CD4-positive, alpha-beta T cell treated with Interleukin-4 for 4 hours (primary cell): ENCODE results near the gene DNAAF8.

Source experiments
- DNase-seq: peaks from one replicate; pipeline ENCODE4 v3.0.0-alpha.2; 2020

Gene DNAAF8

DNA sequence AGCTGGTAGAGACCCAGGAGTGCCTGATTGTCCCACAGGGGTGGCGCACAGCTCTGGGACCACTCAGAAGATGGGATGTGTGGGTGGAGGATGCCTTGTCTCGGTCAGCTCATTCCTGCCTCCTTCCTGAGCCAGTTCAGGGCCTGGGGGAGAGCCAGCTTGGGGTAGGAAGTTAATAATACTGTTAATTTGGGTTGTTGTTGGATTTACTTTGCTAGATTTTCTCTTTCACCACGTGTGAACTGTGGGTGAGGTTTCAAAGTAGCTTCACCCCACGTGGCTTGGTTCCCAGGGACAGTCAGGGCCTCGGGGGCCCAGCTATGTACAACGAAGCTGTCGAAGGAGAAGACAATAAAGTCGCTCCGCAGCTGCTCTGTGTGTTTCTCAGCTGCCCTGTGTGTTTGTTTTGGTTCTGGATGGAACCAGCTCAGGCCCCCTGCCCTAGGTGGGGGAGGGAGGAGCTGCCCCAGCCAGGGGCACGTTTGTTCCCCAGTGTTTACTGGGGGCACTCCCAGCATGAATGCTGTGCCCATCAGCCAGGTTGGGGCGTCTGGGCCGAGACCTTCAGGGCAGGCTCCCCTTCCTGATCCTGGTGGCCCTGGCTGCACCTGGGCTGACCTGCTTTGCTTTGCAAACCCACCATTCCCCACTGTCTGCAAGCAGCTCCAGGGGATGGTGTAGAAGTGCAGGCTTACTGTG is 38.7 kb upstream of the DNAAF8 start:
- DNase-seq, result no peak

DNA sequence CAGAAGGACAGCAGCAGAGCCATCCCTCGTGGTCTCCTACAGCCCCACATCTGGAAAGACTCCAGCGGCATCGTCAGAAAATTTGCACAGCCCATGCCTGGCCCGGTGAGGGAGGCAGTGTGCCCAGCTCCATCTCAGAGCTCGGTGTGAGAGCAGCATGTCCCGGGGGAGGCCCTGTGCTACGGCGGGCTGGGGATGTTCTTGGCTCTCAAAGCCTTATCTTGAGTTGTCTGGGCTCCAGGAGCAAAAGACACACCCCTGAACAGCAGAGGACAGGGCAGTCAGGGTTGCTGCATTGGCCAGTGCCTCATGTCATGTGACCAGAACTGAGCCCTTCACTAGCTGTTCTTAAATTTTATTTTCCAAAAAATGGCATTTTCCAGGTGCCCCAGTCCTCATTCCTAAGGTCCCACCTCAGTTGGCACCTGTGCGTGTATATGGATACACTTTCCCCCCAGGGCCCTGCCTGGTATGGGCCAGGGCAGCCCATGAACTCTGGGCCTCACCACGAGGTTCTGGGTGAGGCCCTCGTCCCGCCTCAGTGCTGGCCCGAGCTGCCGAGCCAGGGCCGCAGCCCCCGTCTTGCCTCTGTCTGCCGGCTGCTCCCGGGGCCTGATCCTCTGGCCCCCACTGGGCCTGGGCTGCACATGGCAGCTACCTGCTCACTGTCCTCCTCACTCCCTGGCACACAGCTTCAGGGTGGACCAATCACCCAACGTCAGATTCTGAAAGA is 38.0 kb upstream of the DNAAF8 start:
- no peak for DNase-seq

DNA sequence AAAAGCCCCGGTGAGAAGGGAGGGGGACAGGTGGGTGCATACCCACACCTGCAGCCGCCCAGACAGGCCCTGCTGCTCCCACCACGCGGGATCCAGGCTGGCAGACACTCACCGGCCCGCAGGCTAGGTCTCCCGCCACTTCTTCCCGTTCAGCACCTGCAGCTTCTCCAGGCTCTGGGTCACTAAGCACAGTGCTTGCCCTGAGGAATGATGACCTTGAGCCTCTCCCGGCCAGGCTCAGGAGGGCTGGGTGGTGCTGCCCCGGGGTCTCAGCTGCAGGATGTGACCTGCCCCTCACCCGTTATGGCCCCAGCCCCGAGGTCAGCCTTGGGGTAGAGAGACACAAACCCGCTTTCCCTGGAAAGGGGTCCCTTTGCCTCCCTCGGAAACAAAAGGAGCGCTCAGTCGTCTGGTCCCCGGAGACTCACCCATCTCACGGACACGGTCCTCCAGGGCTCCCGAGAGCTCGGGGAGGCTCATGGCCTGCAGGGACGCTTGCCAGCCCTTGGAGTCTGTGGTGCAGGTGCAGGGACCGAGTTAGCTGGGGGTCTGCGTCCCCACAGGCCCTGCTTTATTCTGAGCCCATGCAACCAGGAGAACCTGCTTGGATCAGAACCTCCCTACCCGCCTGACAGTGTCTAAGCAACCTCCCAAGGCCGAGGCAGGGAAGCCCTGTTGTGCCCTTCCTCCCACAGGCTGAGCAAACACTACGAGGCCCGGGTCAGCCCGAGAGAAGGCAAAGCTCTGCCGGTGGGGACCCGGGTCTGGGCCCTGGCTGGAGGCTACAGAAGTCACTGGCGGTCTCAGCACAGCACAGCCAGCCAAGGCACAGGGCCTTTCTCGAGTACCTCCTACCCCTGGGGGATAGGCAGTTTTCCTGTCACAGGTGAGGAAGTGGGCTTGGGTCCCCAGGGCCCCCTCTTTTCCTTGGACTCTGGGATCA is 37.2 kb upstream of the DNAAF8 start:
- no peak for DNase-seq

DNA sequence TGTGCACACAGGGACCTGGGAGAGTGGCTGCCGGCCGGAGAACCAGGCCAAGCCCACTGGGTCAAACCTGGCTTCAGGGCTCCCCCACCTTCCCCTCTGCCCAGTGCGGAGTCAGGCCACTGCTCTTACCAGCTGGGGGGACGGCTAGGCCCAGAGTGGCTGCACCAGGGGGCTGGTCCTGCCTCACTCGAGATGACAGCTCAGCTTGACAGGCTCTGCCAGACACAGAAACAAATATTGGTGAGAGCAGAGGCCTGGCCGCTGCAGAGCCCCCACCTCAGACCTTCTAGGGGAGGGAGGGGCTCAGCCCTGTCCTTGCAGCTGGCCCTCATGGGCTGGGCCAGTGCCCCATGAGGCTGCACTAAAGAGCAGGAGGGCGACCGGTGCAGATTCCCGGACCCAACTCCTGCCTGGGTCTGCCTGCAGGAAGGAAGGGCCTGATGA is 36.5 kb upstream of the DNAAF8 start:
- no peak for DNase-seq

DNA sequence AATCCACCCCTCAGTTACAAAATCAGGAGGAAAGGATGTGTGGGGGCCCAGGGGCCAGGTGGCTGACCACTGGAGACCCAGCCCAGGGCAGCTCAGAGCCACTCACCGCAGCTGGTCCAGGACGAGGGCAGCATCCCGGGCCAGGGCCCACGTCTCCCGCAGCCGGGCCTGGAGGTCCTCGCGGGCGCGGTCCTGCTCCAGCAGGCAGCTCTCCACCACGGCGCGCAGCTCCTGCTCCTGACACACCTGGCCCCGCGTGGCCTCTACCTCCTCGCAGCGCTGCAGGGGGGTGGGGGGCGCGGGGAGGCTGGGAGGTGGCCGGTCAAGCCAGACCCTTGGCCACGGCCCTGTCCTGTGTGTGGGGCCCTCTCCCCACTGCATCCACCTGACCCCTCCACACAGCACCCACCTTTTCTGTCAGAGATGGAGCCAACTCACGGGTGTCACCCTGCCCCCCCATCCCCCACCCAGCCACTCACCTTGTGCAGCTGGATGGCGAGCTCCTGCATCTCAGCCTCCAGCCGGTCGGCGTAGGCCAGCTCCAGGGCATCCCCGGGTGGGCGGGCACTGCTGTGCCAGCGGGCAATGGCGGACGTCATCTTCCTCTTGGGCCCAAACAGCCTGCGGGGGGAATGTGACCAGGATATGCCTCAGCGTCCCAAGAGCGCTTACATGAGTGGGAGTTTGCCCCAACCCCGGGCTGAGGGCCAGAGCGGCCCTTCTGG is 35.9 kb upstream of the DNAAF8 start:
- no peak for DNase-seq

DNA sequence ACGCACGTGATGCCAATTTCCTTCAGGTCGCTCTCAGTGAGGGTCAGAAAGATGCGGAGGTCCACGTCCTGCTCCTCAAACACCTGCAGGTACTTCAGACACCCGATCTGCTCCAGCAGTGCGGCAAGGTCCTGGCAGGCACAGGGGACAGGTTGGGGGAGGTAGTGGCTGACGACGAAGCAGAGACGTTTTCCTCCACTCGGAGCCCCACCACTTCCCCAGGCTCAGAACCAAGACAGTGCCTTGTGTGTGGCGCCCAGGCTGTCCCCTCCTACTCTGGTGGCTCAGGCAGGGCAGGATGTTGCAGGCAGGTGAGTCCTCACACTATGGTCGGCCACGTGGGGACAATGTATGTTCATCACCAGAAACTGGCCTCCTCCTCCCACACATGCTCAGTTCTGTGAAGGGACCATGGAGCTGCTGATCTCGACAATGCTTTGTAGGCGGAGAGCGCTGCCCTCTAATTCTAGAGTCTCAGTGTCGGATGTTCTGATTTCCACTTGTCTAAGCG is 35.2 kb upstream of the DNAAF8 start:
- no peak for DNase-seq

DNA sequence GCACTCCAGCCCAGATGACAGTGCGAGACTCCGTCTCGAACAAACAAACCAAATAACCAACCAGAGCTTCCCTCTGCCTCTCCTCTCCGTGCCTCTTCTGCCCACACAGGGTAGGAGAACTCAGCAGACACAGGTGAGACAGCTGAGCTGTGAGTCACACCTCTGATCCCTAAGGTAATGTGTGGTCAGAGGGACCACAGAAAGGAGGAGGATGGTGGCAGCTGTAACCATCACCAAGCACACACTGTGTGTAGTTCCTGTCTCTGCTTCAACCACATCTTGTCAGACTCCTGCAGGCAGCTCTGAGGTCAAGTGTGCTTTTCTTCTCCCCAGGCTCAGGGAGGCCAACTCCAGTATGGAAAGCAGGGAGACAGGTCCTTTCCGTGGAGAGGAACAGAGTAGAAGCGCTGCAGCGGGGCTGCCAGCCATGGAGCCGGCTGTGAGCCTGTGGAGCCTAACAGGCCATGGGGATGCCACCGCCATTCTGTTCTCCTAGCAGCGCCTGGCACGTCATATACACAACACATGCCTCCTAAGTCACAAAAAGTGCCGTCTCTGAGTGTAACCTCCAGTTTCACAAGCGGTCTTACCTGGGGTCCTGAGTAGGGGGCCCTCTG is 33.8 kb upstream of the DNAAF8 start:
- peak; percentile 62 for DNase-seq

DNA sequence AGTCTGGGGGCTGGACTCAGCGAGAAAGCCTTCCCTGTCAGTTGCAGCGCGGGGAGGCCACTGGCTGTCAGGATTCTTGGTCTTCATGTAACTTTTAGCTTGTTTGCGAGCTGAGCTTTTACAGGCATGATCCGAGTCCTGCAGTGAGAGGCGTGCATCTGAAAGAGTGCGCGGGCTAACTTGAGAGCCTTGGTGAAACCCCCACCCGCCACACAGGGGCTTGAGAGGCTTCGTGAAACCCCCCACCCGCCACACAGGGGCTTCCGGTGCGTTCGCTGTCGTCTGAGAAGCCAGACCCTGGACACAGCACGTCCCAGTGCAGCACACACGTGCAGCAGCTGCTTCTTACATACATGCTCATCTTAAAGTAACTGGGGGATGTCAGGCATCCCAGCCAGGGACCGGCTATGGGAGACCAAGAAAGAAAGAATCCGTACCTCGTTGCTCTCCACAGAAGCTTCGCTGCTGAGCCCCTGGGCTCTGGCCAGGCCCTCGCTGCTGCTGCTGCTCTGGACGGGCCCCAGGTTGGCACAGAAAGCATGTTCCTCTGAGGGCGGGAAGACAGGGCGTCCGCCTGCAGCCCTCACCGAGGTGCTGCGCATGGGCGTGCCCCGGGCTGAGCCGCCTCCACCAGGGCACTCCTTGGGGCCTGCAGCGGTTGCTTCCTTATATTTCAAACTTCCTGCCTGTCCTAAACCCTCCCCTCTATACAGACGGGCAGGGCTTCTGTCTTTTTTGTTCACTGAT is 33.2 kb upstream of the DNAAF8 start:
- no peak for DNase-seq

DNA sequence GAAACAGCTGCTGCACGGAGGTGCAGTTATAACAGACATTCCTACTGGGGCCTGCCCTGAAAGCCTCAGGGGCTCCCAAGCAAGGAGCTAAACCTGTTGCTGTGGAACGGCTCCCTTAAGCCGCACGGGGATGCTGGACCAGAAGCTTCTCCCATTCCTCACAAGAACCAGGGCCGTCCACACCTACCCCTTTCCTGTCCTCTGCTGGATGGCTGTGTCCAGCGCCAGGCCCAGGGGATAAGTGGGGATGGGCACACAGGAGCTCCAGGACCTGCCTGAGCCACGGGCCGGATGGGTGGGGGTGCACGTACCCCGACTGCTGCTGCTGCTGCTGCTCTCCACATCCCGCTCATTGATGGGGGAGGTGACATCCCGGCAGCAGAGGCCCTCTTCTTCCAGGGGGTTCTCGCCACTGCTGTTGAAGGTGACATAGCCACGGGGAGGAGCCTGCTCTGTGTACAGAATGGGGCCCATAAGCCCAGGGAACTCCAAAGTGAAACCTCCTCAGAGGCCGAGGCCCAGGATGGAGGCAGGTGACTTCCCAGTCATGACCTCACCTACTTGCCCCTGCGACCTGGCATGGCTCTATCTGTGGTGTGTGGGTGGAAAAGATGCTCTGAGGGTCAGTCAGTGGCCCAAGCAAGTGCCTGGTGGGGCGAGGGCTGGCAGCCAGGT is 32.4 kb upstream of the DNAAF8 start:
- DNase-seq, result no peak

DNA sequence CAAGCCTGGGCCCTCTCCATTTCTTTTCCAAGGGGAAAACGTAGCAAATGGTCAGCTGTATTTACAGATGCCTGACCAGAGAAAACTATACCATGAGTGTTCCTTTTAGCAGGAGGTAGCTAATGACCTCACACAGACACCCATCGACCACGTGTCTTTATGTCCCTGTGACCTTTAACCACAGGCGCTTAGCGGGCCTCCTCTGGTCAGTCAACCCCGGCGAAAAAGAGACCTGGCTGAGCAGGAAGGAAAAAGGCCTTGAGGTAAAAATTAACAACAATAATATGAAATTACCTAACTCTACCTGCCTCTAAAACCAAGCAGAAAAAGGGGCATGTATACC is 31.9 kb upstream of the DNAAF8 start:
- DNase-seq, result no peak

DNA sequence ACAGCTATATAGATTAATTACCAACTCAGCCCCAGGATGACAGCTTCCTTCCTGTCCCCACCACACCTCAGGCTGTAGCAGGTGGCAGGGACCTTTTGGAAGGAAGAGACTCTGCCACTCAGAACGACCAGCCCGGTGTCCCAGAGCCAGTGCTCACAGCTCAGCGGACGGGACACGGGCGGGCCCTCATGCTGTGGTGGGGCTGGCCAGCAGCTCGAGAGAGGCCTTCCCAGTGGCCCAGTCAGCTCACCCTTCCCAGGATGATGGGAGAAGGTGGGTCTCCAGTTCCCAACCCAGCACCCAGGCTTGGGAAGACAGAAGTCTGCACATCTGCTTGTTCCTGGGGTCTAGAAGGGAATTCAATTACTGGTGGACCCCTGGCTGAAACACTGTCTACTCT is 30.4 kb upstream of the DNAAF8 start:
- DNase-seq, result no peak

DNA sequence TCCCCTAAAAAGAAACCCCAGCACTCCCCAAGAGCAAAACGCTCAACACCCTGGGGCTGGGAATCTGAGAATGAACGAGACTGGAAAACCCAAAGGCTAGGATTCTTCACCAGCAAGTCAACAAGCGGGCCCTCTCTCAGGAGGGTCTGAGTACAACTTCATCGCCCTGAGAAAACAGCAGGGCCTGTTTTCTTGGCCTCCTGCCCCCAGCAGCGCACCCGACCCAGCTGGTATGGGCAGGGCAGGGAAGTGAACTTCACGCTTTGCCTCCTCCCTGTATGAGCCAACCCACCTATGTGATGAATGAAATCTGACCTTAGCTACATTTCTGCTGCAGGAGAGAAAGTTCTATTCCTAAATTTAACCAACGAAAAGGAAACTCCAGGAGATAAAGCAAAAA is 29.8 kb upstream of the DNAAF8 start:
- DNase-seq, result no peak

DNA sequence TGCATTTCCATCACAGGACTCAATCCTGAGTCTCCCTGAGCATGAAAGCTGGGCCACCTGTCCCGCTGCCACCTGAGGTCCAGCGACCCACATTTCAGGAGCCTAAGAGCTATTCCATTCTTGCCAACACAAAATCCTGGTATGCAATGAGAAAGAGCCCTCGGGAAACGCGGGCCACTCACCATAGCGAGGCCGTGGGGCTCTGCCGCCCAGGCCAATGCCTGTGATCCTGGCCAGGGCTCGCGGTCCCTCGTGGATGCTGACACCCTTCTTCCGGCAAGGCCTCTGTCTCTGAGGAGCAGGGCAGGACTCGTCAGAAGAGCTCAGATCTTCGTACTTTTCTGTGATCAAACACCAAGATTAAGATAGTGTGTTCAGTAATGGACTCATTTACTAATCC is 29.4 kb upstream of the DNAAF8 start:
- DNase-seq, result no peak

DNA sequence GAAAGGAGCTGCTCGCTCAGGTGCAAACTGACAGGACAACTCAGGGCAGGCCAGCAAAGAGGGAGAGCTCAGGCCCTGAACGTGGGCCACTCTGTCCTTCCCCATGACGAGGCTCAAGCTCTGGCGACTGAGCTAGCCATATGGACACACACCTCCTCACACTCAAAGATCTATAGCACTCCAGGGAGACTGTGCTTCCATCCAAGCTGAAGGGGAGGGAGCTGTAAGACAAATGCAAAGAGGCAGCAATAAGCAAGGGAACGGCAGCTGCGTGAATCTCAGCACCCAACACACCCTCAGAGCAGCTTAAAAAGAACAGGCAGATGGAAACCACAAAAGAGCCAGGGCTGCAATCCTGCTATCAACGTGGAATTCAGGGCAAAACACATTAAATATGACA is 27.5 kb upstream of the DNAAF8 start:
- no peak for DNase-seq

DNA sequence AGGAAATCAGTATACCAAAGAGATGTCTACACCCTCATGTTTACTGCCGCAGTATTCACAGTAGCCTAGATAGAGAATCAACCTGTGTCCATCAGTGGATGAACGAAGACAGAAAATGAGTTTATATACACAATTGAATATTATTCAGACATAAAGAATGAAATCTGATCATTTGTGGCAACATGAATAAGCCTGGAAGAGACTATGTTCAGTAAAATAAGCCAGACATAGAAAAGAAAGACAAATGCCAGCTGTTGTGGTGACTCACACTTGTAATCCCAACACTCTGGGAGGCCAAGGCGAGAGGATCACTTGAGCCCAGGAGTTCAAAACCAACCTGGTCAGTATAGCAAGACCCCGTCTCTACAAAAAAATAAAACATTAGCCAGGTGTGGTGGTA is 24.9 kb upstream of the DNAAF8 start:
- no peak for DNase-seq

DNA sequence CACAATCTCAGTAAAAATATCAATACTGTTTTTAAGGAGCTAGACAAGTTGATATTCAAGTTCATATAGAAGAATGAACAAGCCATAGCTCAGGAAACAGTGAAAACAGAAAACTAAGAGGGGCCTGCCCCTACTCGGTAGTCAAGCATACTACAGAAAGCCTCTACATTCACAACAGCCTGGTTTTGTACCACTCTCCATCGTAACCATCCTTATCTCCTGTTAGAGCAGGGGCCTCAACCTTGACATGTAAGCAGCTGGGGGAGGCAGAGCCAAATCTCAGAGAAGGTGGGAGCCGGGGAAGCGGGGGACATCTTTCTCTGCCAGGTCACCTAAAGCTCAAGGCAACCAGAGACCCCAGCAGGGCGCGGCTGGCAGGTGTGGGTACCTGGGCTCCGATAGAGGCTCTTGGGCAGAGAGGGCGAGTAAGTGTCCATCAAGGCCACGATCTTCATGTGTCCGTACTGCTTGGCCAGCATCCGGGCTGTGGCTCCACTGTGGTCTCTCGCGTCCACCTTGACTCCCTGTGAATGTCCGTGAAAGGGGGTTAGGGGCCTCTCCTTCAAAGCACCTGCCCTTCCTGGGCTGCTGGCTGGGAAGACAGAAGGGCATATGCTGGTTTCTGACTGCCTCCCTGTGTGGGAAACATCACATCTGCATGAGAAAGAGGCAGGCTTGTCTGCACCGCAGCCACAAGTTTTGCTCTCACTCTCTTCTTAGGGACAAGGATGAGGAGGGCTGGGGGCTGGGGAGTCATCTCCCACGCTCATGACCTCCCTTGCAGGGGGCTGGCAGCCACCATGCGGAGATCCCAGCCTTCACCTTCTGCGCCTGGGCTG is 20.5 kb upstream of the DNAAF8 start:
- DNase-seq, result no peak

DNA sequence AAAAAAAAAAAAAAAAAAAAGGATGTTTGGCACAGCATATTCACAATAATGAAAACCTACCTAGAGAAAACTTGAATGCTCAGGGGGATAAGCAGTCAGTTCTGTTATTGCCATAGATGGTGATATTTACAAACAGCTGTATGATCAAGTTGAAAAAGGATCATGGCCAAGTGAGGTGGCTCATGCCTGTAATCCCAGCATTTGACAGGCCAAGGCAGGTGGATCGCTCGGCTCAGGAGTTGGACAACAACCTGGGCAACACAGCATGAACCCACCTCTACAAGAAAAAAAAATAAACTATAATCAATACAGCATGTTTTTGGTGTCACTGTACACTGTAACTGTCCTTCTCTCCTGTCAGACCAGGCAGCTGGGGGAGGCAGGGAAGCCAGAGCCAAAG is 19.3 kb upstream of the DNAAF8 start:
- DNase-seq, result no peak

DNA sequence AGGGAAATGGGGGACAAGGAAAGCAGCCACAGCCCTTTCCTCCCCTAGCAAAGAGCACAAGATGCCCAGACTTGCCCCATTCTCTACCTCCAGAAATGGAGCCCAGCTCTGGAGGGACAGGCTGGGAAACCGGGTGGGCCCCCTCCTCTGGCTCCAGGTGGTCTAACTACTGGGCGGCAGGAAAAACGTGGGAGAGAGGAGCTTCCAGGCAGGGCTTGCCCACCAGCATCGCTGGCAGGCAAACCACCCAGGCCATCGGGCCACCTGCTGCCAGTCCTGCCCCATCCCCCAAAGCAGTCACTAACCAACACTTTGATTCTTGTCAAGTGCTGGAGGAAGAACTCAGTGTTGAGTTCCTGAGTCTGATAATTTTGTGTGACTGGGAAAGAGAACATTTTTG is 15.9 kb upstream of the DNAAF8 start:
- DNase-seq, result no peak

DNA sequence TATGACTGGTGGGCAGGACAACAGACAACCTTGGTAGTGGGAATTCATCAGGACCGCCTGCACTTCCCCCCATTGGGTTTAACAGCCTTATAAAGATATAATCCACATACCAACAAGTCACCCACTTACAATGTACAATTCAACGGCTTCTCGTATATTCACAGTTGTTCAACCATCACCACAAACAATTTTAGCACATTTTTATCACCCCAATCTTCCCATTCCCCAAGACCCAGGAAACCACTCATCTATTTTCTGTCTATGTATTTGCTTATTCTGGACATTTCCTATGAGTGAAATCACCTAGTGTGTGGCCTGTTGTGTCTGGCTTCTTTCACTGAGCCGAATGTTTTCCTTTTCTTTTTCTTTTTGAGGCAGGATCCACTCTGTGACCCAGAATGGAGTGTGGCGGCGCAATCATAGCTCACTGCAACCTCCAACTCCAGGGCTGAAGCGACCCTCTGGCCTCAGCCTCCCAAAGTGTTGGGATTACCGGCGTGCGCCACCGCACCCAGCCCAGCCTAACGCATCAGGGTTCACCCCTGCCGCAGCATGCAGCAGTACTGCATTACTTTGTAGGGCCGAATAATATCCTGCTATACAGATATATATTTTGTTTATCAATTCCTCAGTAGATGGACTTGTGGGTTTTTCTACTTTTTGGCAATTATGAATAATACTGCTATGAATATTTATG is 11.1 kb upstream of the DNAAF8 start:
- DNase-seq, result no peak
